Tibial nerve (tissue), 4 donors: ENCODE results near the gene SCGB1C2. TPM values are rescaled to one million over a fixed set of nuclear protein-coding genes. Genes with fewer than 3 reads are reported as not detected.

Experiments used
- DNase-seq, 2 donors: peaks; one replicate each; pipeline ENCODE4 v3.0.0-alpha.2; 2019; ENCODE audit warnings: low spot score in 2 of 2
- H3K27ac ChIP-seq, 4 donors: fragments of 200-600 bp; sonication (generic) in 3 of 4; one replicate each; pipeline ENCODE4 v1.5.1; 2017 to 2019; ENCODE audit warnings: mild to moderate bottlenecking in 1 of 4
- H3K27me3 ChIP-seq, 2 donors: fragments of 200-600 bp; sonication (generic) in 1 of 2; one replicate each; pipeline versions ENCODE4 v1.5.1 to v1.6.0; 2017 to 2019
- H3K36me3 ChIP-seq, 3 donors: fragments of 200-600 bp; sonication (generic); one replicate each; pipeline ENCODE4 v1.5.1; 2018 to 2019
- H3K4me1 ChIP-seq, 4 donors: fragments of 200-600 bp; sonication (generic) in 3 of 4; one replicate each; pipeline ENCODE4 v1.5.1; 2017 to 2019
- H3K4me3 ChIP-seq, 4 donors: fragments of 200-600 bp; sonication (generic) in 3 of 4; one replicate each; pipeline ENCODE4 v1.5.1; 2017 to 2019; ENCODE audit warnings: mild to moderate bottlenecking in 1 of 4, moderate library complexity in 1 of 4
- H3K9me3 ChIP-seq, 4 donors: fragments of 200-600 bp; sonication (generic) in 3 of 4; one replicate each; pipeline ENCODE4 v1.5.1; 2017 to 2019
- CTCF ChIP-seq, 5 experiments: fragments of 200-600 bp in 3 of 5; fragments of 450-650 bp in 2 of 5; sonication (generic) in 3 of 5; IDR thresholded peaks; one replicate each; pipeline ENCODE4 v1.5.1; 2016 to 2019; ENCODE audit warnings: antibody characterized with exemption in 5 of 5, mild to moderate bottlenecking in 3 of 5, moderate library complexity in 2 of 5
- EP300 ChIP-seq, 2 donors: sonication (generic); formaldehyde crosslinking; IDR thresholded peaks; one replicate each; pipeline ENCODE4 v1.6.1; 2017; ENCODE audit warnings: antibody characterized with exemption in 2 of 2, mild to moderate bottlenecking in 1 of 2
- POLR2A ChIP-seq, 2 donors: fragments of 450-650 bp; IDR thresholded peaks; one replicate each; pipeline ENCODE4 v1.6.1; 2017; ENCODE audit warnings: antibody characterized with exemption in 2 of 2, mild to moderate bottlenecking in 2 of 2, moderate library complexity in 2 of 2
- WGBS, 2 donors: methylation state at CpG; one replicate each; pipeline ENCODE4 v1.1.5; 2018; 5-methylcytosine and 5-hydroxymethylcytosine counted together
- total RNA-seq, 4 donors: library from RNA; depleted of rRNA; stranded (reverse); fragments of >200 nt; gene quantifications; one replicate each; pipeline ENCODE4 v1.1.0, GENCODE V29; 2016

The SCGB1C2 gene
- total RNA-seq, 4 donors from 2014 or later, result not detected

- H3K9me3 ChIP-seq, result no peaks in the 10 kb centered on the region
- H3K36me3 ChIP-seq, result no peaks in the 10 kb centered on the region
- peak in 1 of 2 donors; percentile 3 for DNase-seq
- TF ChIP-seq CTCF (IDR thresholded peaks at IDR 0.05) (no peak), POLR2A (IDR thresholded peaks at IDR 0.05) (no peak), EP300 (IDR thresholded peaks at IDR 0.05) (no peak)
- H3K4me3 ChIP-seq, result no peak overlapping the region
- peaks cover 0 to 9% (median 0%) of the 10 kb centered on the region in 4 donors for H3K4me1 ChIP-seq
- H3K27ac ChIP-seq, result no peak overlapping the region
- WGBS, 2 donors, result 47 to 66% methylated on average over 10 to 15 of the region's 16 CpGs
- no peaks in the 10 kb centered on the region for H3K27me3 ChIP-seq
Observed at GRCh38 chr17:145671-146541, 8.5 kb downstream of the SCGB1C2 start.

GRCh38 chr17:146546-146945 is 9.2 kb downstream of the SCGB1C2 start:
- DNase-seq, result peak in 1 of 2 donors; percentile 3
- 76 to 80% methylated on average over 10 of the region's 10 CpGs for whole genome bisulfite sequencing, 2 donors

GRCh38 chr17:146983-147761 is 9.8 kb downstream of the SCGB1C2 start:
- H3K9me3 ChIP-seq, result no peaks in the 10 kb centered on the region
- no peak for TF ChIP-seq CTCF (IDR thresholded peaks at IDR 0.05)
- no peak for TF ChIP-seq EP300 (IDR thresholded peaks at IDR 0.05)
- TF ChIP-seq POLR2A (IDR thresholded peaks at IDR 0.05), result no peak
- H3K27me3 ChIP-seq, result no peaks in the 10 kb centered on the region
- no peak overlapping the region for H3K4me3 ChIP-seq
- H3K36me3 ChIP-seq, result no peaks in the 10 kb centered on the region
- H3K4me1 ChIP-seq, result peaks cover 0 to 9% (median 0%) of the 10 kb centered on the region in 4 donors
- WGBS, 2 donors, result 88 to 95% methylated on average over 21 to 22 of the region's 27 CpGs
- peak in 1 of 2 donors; percentile 2 for DNase-seq
- no peak overlapping the region for H3K27ac ChIP-seq

More at GRCh38 chr17:146546-146945, 9.2 kb downstream of the SCGB1C2 start:
- no peak overlapping the region for H3K4me3 ChIP-seq
- no peaks in the 10 kb centered on the region for H3K27me3 ChIP-seq
- H3K9me3 ChIP-seq, result no peaks in the 10 kb centered on the region
- H3K4me1 ChIP-seq, result peaks cover 0 to 9% (median 0%) of the 10 kb centered on the region in 4 donors
- H3K27ac ChIP-seq, result no peak overlapping the region
- TF ChIP-seq EP300 (IDR thresholded peaks at IDR 0.05) (no peak), CTCF (IDR thresholded peaks at IDR 0.05) (no peak), POLR2A (IDR thresholded peaks at IDR 0.05) (no peak)
- no peaks in the 10 kb centered on the region for H3K36me3 ChIP-seq

GRCh38 chr17:147796-148740 is 10.7 kb downstream of the SCGB1C2 start:
- TF ChIP-seq POLR2A (IDR thresholded peaks at IDR 0.05) (no peak), EP300 (IDR thresholded peaks at IDR 0.05) (no peak), CTCF (IDR thresholded peaks at IDR 0.05) (no peak)
- no peak for DNase-seq
- Histone ChIP-seq H3K9me3 (no peaks in the 10 kb centered on the region), H3K4me3 (no peak overlapping the region), H3K27ac (no peak overlapping the region), H3K4me1 (peaks cover 0 to 9% (median 0%) of the 10 kb centered on the region in 4 donors), H3K27me3 (no peaks in the 10 kb centered on the region), H3K36me3 (no peaks in the 10 kb centered on the region)
- 87 to 89% methylated on average over 16 to 17 of the region's 17 CpGs for WGBS, 2 donors
